ENCODE data around the gene MTFP1.
"Not testable (repeated sequence)": the region's sequence is repeated elsewhere in the genome, so short reads cannot be mapped to it uniquely, and the experiment has no call there.

MTFP1 gene

DNA sequence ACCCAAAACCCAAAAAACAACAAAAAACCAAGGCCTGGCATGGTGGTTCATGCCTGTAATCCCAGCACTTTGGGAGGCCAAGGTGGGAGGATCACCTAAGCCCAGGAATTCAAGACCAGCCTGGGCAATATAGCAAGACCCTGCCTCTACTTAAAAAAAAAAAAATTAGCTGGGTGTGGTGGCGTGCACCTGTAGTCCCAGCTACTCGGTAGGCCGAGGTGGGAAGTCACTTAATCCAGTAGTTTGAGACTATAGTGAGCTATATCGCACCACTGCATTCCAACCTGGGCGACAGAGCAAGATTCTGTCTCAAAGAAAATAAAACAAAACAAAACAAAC is 22.8 kb upstream of the MTFP1 start:
- not testable (repeated sequence) for DNase-seq

DNA sequence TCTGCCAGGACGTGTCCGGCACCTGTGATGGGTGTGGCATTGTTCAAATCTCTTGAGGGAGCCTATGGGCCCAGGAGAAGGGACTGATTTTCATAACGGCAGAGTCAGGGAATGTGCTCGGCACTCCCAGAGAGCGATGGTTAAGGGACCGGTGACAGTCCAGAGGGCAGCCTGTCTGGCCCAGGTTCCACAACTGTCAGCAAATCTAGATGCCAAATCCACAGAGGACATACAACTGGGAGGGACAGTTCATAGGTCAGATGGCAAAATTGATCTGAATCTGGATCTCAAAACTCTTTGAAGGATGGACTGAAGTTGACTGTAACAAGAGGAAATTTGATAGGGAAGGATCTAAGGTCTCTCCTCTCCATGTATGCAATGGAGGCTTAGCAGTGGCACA is 21.3 kb upstream of the MTFP1 start:
- no peak for DNase-seq

DNA sequence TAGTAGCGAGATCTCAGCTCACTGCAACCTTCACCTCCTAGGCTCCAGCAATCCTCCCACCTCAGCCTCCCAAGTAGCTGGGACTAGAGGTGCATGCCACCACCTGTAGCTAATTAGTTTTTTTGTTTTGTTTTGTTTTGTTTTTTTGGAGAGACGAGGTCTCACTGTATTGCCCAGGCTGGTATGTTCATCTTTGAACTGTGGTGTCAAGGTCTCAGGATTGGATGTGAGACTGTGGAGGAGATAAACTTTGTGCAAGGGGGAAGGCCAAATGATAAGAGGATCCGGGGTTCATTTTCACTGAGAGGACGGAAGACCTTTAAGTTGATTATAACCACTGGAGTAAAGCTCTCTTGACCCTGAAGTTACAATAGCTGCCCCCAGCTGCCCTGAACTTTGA is 19.8 kb upstream of the MTFP1 start:
- no peak for DNase-seq

DNA sequence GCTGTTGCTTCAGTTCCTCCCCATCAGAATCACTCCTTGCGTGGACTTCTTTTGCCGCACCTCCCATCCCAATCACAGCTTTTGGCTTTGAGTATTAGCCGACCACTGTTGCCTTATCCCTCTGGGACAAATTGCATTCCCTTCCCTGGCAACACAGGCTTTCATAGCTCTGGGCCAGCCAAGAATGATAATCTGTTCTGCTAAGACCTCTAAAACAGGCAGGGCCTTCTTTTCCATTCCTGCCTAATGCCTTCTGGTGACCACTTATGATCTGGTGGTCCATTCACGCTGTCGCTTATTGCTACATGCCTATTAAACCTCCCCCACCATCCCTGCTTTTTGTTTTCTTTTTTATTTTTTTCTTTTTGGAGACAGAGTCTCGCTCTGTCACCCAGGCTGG is 19.2 kb upstream of the MTFP1 start:
- no peak for DNase-seq

DNA sequence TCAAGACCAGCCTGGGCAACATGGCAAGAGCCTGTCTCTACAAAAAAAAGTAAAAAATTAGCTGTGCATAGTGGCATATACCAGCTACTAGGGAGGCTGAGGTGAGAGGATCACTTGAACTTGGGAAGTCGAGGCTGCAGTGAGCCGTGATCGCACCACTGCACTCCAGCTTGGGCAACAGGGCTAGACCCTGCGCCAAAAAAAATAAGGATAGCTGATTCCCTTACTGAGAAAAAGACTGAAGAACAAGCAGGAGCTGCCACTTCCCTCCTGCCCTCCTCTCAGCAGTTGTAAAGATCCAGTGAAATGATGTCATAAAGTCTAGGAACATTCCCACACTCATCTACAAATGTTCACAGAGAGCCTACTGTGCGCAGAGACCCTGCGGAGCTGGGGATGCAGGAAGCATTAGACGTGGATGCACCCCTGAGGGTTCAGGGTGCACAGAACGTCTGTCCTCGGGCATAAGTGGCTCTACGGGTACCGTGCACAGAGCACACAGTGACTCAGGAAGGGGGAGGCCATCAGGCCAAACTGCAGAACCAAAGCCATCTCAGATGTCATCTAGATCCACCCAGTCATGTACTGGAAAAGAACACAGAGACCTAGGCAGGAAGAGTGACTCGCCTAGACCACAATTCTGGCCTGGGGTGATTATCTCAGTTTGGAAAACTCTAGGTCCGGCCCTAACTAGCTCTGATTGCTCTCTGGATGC is 17.0 kb upstream of the MTFP1 start:
- DNase-seq, result no peak

DNA sequence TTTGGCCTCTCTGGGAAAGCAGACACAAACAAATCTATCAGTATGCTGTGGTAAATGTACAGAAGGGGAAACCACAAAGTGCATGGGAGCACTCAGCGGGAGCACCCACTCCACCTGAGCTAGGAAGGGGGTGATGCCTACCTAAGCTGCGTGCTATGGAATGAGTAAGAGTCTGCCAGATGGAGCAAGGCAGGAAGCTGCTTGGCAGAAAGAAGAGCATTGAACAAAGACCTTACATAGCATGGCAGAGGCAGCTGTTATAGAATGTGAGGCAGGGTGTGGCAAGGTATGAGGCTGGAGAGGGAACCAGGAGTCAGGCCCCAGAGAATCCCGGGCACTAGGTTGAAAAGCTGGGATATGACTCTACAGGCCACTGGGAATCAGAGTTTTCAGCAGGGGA is 13.8 kb upstream of the MTFP1 start:
- DNase-seq, result no peak

DNA sequence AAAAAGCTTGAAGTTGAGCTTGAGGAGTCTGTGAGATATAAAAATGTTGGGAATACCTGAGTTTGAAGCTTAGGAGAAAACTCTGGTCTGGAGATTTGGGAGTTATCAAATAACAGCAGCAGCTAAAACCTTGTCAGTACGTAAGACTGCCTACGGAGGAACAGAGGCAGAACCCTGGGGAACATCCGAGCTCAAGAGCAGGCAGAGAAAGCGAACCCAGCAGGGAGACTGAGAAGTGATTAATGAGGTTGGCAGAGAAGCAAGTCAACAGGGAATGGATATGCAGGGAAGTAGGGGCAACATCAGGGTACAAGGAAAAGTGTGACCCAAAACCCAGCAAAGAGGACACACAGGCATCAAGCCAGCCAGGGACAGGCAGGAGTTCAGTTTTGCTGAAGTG is 12.6 kb upstream of the MTFP1 start:
- DNase-seq, result no peak

DNA sequence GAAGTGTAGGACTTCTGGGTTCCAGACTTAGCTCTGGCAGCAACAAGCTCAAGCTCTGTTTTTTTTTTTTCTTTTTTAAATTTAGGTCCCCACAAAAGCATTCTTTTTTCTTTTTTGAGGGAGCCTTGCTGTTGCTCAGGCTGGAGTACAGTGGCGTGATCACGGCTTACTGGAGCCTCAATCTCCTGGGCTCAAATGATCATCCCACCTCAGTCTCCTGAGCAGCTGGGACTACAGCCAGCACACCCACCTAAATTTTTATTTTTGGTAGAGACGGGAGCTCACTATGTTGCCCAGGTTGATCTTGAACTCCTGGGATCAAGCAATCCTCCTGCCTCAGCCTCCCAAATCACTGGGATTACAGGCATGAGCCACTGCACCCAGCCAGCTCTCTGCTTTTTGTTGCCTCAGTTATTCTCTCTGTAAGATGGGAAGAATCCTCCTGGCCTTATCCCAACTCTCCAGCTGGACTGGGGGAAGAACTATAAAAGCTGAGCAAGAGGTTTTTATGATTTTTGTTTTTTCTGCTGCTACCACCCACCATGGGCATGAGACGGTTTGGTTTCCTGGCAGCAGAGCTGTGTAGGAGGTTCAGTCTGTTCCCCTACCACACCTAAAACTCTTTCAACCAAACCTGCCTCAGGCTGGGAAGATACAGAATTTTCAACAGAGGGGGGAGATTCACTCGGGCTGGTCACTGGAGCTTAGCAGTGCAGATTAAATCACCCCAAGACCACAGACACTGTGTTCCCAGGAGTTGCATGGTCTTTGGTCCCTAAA is 11.6 kb upstream of the MTFP1 start:
- no peak for DNase-seq

DNA sequence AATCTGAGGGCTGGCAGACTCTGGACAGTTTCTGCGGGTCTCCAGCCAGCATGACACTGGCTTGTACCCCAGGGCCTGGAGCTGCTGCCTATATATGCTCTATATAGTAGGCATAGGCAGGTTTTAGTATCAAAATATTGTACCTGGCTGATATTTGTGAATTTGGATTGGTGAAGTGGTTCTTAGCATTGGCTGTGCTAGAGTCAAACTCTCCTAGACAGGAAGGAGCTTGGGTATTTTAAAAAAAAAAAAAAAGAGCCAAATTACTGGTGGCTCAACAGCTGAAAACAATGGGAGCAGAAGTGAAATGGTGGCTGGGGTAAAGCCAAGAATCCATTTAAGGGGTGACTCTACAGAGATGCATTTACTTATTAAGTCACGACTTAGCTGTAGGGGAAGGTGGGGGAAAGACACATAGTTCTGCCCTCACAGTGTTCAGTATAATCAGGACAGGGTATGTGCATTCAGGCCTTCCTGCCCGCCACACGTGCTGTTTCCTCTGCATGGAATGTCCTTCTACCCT is 11.0 kb upstream of the MTFP1 start:
- no peak for DNase-seq

DNA sequence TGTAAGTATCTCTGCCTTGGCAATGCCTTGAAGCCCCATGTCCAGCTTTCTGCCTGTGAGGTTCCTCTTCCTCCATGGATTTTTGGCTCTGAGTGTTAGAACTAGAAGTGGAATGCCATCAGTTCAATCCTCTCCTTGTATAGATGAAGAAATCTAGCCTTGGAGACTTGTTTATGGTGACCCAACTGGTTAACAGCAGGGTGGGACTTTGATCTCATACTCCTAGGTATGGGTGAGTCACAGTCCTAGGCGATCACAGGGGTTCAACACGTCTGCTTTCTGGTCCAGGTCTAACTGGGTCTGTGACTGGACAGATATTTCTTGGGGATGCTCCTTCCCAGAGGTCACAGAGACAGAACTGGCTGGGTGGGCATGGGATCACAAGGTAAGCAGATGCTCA is 9.2 kb upstream of the MTFP1 start:
- no peak for DNase-seq

DNA sequence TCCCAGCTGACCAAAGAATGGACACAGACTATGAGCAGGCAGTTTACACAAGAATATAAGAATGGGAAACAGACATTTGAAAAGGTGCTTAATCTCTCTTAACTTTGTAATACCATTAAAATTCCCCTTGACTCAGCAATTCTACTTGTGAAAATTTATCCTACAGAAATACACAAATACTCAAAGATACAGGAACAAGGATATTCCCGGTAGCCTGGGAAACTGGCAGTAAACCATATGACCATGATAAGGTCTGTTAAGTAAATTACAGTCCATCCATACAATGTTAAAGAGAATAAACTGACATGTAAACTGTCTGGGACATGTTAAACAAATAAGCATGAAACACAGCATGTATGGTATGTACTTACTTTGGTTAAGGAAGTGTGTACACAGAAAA is 8.7 kb upstream of the MTFP1 start:
- no peak for DNase-seq

DNA sequence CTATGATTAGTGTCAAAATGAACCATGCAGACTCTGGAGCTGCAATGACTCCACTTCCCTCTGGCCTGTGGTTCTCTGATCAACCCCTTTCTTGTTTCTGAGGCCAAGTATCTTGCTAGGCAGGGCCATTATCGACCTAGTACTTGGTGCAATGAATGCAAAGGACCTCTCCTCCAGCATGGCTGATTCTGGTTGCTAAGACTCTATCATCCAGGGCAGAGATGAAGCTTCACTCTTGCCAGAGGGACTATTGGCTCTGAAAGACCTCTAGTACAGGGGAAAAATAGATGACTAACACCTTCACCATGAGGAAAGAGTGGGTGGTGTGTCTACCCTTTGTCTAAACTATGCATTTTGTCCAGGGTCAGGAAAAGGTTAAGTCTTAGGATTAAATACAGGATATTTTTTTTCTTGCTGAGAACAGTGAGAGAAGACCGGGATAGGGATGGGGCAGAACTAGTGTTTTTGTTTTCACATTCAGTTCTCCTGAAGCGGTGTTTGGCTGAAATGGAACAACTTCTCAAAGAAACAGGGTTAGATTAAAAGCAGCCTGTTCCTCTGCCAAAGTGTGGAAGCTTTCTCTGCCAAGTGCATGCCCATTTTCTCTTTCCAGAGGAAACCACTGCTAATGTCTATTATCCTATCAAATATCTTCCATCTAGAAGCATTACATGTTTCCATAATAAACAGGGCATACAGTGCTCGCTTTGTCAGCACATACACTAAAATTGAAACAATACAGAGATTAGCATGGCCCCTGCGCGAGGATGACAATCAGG is 5.0 kb upstream of the MTFP1 start:
- DNase-seq, result no peak

DNA sequence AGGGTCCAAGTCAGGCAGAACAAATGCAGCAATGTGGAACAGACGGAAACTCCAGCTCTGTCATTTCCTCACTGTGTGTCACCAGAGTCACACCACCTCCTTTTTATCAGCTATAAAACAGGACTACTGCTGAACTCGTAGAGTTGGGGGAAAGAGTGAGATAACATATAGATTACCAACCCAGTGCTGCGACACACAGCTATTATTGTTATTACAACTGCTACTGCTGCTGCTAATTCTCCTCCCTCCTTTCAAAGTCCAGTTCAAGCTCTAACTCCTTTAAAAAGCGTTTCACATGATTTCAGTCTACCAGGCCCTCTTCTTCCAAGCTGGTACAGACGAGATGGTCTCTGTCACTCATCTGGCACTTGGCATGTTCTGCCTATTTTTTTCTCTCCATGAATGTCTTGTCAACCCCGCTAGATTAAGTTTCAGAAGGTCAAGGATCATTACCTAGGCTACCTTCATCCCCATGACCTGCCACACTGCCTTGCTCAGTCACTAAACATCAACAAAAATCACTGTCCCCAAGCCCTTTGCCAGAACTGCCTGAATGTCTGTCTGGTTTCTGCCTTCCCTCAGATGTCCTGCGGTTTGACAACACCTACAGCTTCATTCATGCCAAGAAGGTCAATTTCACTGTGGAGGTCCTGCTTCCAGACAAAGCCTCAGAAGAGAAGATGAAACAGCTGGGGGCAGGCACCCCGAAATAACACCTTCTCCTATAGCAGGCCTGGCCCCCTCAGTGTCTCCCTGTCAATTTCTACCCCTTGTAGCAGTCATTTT is 3.7 kb upstream of the MTFP1 start:
- DNase-seq, result no peak

DNA sequence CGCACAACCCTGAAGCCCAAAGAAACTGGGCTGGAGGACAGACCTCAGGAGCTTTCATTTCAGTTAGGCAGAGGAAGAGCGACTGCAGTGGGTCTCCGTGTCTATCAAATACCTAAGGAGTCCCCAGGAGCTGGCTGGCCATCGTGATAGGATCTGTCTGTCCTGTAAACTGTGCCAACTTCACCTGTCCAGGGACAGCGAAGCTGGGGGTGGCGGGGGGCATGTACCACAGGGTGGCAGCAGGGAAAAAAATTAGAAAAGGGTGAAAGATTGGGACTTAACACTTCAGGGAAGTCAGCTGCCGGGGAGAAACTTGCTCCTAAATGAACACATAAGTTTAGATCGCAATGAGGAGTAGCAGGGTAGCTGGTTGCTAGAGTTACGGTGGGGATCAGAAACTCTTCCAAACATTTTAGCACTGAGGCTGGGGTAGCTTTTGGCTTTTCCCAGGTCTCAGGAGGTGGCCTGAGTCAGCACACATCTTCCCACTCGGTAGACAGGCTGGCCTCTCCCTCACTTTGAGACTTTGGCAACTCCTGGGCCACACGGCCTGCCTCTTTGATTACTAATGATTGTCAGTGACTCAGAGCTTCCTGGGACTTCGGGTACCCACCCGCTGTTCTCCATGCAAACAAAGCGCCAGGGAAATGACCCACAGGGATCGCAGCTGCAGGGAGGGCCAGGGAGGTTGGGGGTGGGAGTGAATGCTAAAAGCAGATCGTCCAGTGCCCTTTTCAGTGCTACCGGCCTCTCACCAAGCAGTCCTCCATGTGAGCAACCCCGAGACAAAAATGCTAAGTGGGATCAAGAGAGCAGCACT is 2.9 kb upstream of the MTFP1 start:
- no peak for DNase-seq

DNA sequence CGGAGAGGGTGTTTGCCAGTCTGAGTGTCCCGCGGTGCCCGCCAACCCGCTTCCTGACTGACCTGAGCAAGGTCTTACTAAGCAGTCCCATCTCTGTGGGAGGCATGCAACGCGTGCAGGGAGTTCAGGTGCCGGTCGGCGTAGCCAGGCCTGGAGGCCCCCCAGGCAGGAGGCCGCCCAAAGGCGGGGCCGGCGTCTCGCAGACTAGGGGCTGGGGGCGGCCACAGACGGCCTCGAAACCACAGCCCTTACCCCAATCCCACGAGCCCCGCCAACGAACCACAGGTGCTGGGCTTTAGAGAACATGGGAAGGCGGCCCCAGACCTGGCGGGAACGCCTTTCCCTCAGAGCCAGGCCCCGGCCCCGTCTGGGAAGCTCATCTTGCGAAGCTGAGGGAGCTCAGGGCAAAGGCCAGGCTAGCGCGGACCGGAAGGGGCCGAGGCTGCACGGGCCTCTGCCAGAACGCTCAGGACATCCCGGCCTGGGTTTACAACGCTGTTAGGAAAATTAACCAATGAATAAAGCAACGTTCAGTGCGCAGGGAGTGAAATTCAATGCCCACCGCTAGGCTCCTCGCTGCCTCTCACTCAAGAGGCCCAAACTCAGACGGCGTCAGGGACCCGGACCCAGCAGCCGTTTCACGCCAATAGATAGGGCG is 2.1 kb upstream of the MTFP1 start:
- DNase-seq, result no peak

DNA sequence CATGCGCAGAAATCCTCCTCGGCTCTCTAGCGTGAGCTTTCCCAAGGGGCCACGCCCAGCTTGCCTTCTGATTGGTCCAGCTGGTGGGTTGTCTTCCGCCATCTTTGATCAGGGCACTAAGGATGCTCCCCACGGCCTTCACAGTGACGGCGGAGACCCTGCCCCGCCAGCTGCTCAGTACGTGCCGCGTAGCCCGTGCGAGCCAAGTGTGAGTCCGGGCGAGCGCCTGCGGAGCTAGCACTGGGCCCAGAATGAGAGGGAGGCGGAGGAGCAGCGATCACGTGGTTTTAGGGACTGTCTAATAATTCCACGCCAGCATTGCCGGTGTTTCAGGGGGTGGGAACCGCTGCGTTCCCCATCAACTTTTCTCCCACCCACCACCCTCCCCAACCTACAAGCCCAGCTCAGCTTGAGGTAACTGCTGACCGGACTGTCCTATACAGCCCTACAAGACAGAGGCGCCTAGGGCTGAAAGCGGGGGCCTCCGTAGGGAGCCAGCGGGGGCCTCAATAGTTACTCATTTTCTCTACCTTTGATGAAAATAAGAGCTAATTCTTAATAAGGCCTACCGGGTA is 1.5 kb upstream of the MTFP1 start:
- peak; percentile 94 for DNase-seq

DNA sequence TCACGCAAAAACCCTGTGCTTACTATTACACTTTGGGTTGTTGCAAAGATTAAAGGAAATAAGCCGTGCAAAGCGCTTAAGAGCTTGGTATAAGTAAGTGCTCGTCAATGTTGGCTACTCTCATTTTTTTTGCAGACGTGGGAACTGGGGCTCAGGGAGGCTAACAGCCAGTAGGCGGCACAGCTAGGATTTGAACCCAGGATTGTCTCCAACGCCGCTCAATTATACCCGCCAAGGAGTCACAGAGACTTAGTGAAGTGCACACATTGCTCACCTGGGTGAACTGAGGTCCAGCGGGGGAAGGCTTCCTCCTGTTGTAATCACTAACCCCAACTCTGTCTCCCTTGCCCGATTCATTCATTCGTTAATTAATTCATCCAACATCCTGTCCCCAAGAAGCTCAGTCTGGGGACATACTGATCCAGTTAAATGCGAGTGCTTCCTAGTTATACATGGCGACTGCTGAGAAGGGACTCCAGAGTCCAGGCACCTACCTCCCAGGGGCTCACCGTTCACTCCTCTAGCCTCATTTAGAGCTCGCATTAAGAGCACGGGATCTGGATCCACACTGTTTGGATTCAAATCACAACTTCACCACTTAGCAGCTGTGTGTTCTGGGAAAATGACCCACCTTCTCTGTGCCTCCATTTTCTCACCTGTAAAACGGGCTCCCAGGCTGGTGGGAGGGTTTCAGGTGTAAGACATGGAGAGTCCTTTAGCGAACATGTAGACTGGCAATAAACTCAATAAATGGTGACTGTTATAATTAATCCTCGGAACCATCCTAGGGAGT is 838 bp upstream of the MTFP1 start:
- DNase-seq, result no peak

DNA sequence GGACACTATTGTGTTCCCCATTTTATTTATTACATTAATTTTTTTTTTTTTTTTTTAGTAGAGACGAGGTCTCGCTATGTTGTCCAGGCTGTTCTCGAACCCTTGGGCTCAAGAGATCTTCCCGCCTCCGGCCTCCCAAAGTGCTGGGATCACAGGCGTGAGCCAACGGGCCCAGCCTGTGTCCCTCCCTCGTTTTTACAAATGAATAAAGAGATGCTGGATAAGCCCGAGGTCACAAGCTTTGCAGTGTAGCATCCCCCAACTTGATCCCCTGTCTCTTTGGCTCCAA is 297 bp upstream of the MTFP1 start:
- DNase-seq, result no peak

DNA sequence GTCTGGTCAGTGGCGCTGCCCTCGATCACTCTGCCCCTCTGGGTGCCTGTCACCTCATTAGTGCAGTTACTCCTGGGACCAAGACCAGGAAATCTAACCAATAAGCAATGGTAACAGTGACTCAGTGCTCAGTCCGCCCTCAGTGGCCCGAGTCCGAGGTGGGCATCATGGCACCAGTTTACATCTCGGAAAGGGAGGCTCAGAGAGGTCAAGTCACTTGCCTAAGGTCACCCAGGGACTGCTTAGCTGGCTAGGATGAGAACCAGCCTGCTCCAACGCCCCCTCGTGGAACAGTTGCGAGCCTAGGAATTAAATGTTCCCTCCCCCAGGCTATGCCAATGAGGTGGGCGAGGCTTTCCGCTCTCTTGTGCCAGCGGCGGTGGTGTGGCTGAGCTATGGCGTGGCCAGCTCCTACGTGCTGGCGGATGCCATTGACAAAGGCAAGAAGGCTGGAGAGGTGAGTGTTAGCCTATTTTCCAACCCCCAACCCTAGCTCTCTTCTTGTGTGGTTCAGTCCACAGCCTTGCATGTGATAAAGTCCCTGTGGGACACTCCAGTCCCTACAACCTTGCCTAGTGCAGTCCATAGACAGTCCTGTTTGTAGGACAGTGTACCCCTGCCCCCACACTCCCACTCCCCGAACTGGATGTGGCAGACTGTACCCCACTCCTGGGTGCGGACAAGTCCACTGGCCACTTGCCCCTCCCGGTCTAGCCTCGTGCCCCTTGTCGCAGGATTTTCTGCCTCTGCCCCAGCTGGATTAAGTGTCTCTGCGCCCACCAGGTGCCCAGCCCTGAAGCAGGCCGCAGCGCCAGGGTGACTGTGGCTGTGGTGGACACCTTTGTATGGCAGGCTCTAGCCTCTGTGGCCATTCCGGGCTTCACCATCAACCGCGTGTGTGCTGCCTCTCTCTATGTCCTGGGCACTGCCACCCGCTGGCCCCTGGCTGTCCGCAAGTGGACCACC is 1.1 kb downstream of the MTFP1 start:
- DNase-seq, result peak; percentile 49

Data from NCI-H187 treated with DMSO at 0.1 percent for 48 hours (cell line).